GM19238 (cell line): ENCODE results near the gene BCLAF1.
"Not testable (repeated sequence)": the region's sequence is repeated elsewhere in the genome, so short reads cannot be mapped to it uniquely, and the experiment has no call there.

Experiments
- DNase-seq: peaks from one replicate; pipeline ENCODE4 v3.0.0; 2011; ENCODE audit warnings: low spot score; ENCODE audit not compliant: insufficient read length

Gene BCLAF1

GRCh38 chr6:136309171-136309570, 19.5 kb upstream of the BCLAF1 start:
- no peak for DNase-seq

- not testable (repeated sequence) for DNase-seq
Measured at GRCh38 chr6:136308469-136308868, 18.8 kb upstream of the BCLAF1 start.

GRCh38 chr6:136307351-136307750, 17.7 kb upstream of the BCLAF1 start:
- no peak for DNase-seq

- DNase-seq: no peak
Measured at GRCh38 chr6:136306466-136306865, 16.8 kb upstream of the BCLAF1 start.

GRCh38 chr6:136304410-136304809, 14.8 kb upstream of the BCLAF1 start:
- no peak for DNase-seq

GRCh38 chr6:136303516-136303915, 13.9 kb upstream of the BCLAF1 start:
- no peak for DNase-seq

- DNase-seq: no peak
Measured at GRCh38 chr6:136294621-136295020, 5.0 kb upstream of the BCLAF1 start.

- DNase-seq: peak; percentile 16
Measured at GRCh38 chr6:136290410-136291010, 864 bp upstream of the BCLAF1 start.

- peak; percentile 54 for DNase-seq
Measured at GRCh38 chr6:136289327-136289578, 393 bp downstream of the BCLAF1 start.

- peak; percentile 16 for DNase-seq
Measured at GRCh38 chr6:136288566-136289326, 900 bp downstream of the BCLAF1 start.

GRCh38 chr6:136284909-136285308, 4.7 kb downstream of the BCLAF1 start:
- DNase-seq: no peak

GRCh38 chr6:136282906-136283305, 6.7 kb downstream of the BCLAF1 start:
- DNase-seq: no peak

- DNase-seq: no peak
Measured at GRCh38 chr6:136280032-136280609, 9.5 kb downstream of the BCLAF1 start.

GRCh38 chr6:136274062-136274461, 15.6 kb downstream of the BCLAF1 start:
- DNase-seq: no peak

- DNase-seq: no peak
Measured at GRCh38 chr6:136265101-136265500, 24.5 kb downstream of the BCLAF1 start.

GRCh38 chr6:136262940-136263339, 26.7 kb downstream of the BCLAF1 start:
- DNase-seq: no peak

- no peak for DNase-seq
Measured at GRCh38 chr6:136254851-136255466, 34.7 kb downstream of the BCLAF1 start.

GRCh38 chr6:136253734-136254133, 35.9 kb downstream of the BCLAF1 start:
- no peak for DNase-seq

- no peak for DNase-seq
Measured at GRCh38 chr6:136252441-136252840, 37.2 kb downstream of the BCLAF1 start.

- DNase-seq: no peak
Measured at GRCh38 chr6:136251394-136251793, 38.3 kb downstream of the BCLAF1 start.

- DNase-seq: no peak
Measured at GRCh38 chr6:136250686-136251008, 39.0 kb downstream of the BCLAF1 start.

GRCh38 chr6:136249811-136250685, 39.6 kb downstream of the BCLAF1 start, which contains the start of gene MTFR2:
Gene MTFR2, minus strand, starts transcription at chr6:136250311. Its CDS starts 1,212 bp downstream, at chr6:136249099.
- DNase-seq: peak; percentile 88
